ENCODE results near the gene MINDY2. TPM values are rescaled to one million over a fixed set of nuclear protein-coding genes. Genes with fewer than 3 reads are reported as not detected.

MINDY2 gene
- total RNA-seq, 1 experiment from 2014 or later = 29.9 TPM

DNA sequence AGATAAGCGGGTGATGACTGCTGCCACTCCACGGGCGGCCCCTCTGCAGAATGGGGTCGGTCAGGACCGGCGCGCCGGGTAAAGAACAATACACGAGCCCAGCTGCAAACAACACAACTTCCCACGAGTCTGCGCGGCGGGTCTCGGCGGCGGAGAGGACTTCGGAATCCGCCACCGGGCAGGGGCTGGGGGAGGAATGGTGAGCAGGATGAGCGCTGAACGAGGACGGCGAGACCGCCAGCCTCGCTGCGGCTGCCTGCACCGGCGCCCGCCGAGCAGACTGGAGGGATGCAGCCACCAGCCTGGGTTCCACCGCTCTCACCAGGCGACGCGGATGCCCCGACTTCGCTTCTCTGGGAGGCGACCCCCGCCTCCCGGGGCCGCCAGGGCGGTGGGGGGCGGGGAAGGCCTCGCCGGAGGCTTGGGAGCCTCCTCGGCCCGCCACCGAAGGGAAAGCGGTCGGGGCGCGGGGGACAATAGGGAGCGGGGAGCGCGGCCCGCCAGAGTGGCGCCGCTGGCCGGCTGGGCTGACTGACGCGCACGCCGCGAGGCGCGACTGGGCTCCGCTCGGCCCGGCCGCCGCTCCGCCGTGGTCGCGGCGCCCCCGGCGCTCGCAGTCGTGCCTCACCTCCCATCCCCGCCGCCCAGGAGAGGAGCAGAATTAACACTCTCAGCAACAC is 22.1 kb upstream of the MINDY2 start (continued):
- TF ChIP-seq NR1H2 (CRISPR knock-in tag; IDR thresholded peaks at IDR 0.05) (no peak), KAT7 (CRISPR knock-in tag; IDR thresholded peaks at IDR 0.05; ENCODE audit: borderline replicate concordance) (0 out of 2 replicates have a peak, but pooled peaks have one; percentile 17), GTF2I (CRISPR knock-in tag; conservative IDR thresholded peaks at IDR 0.05) (no peak), SP1 (CRISPR knock-in tag; conservative IDR thresholded peaks at IDR 0.05) (no peak), SMAD3 (CRISPR knock-in tag; IDR thresholded peaks at IDR 0.05; ENCODE audit: borderline replicate concordance) (no peak), NFYB (CRISPR knock-in tag; conservative IDR thresholded peaks at IDR 0.05; ENCODE audit: low read depth) (no peak), ESRRA (CRISPR knock-in tag; IDR thresholded peaks at IDR 0.05; ENCODE audit: borderline replicate concordance) (no peak), NR2C2 (CRISPR knock-in tag; IDR thresholded peaks at IDR 0.05) (no peak), HMGA2 (CRISPR knock-in tag; IDR thresholded peaks at IDR 0.05) (no peak), OVOL2 (CRISPR knock-in tag; IDR thresholded peaks at IDR 0.05; ENCODE audit: borderline replicate concordance) (no peak)
- TF ChIP-seq, protein P1, sequence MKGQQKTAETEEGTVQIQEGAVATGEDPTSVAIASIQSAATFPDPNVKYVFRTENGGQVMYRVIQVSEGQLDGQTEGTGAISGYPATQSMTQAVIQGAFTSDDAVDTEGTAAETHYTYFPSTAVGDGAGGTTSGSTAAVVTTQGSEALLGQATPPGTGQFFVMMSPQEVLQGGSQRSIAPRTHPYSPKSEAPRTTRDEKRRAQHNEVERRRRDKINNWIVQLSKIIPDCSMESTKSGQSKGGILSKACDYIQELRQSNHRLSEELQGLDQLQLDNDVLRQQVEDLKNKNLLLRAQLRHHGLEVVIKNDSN (CRISPR knock-in tag; IDR thresholded peaks at IDR 0.05) = no peak

DNA sequence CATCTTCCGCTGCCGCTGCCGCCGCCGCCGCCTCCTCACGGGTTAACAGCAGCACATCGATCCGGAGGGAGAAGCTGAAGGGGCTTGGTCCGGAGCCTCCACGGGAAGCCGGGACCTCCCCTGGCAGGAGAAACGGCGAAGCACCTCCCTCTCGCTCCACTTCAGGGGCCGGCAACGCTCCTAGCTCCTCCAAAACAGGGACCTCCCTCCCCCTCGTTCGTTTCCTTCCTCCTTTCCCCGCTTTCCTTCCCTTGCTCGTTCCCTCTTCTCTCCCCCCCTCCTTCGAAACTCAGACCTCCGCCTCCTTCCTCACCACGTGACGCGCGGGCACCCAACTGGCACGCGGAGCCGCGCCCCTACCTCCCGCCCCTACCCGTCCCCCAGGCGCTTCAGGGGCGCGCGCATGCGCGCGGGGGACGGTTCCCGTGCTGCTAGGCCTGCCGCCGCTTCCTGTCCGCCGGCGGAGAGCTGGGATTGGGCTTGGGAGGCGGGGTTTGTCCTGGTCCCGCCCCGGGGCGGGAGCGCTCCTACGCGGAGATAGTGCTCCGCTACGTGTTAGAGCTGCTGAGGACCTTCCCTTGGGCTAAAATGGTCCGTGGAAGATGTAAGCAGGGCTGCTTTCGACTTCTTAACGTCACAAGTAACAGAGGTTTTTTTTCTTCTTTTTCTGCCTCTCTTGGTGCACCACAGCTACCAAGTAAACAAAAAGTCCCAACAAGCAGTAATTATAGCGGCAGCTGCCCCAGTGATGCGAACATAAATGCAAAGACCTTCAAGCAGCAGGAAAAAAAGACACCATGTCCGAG is 21.4 kb upstream of the MINDY2 start, which contains the start of gene ADAM10:
TSS of gene ADAM10 (minus strand) at position 176 of the 806 bp plus-strand sequence. CDS start at position 3, 173 bp downstream.
- peaks cover 31% of the 10 kb centered on the region for H3K4me1 Mint-ChIP-seq
- TF ChIP-seq, protein P2, sequence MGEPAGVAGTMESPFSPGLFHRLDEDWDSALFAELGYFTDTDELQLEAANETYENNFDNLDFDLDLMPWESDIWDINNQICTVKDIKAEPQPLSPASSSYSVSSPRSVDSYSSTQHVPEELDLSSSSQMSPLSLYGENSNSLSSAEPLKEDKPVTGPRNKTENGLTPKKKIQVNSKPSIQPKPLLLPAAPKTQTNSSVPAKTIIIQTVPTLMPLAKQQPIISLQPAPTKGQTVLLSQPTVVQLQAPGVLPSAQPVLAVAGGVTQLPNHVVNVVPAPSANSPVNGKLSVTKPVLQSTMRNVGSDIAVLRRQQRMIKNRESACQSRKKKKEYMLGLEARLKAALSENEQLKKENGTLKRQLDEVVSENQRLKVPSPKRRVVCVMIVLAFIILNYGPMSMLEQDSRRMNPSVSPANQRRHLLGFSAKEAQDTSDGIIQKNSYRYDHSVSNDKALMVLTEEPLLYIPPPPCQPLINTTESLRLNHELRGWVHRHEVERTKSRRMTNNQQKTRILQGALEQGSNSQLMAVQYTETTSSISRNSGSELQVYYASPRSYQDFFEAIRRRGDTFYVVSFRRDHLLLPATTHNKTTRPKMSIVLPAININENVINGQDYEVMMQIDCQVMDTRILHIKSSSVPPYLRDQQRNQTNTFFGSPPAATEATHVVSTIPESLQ (CRISPR knock-in tag; IDR thresholded peaks at IDR 0.05) = no peak
- TF ChIP-seq KAT7 (CRISPR knock-in tag; IDR thresholded peaks at IDR 0.05; ENCODE audit: borderline replicate concordance) (no peak), MYBL2 (CRISPR knock-in tag; IDR thresholded peaks at IDR 0.05) (no peak), RORB (CRISPR knock-in tag; IDR thresholded peaks at IDR 0.05) (no peak), FOXJ3 (CRISPR knock-in tag; IDR thresholded peaks at IDR 0.05; ENCODE audit: borderline replicate concordance) (no peak), ZNF232 (CRISPR knock-in tag; IDR thresholded peaks at IDR 0.05) (0 out of 2 replicates have a peak, but pooled peaks have one; percentile 32), IRF2 (CRISPR knock-in tag; IDR thresholded peaks at IDR 0.05; ENCODE audit: borderline replicate concordance, low read depth) (no peak), HMGA2 (CRISPR knock-in tag; IDR thresholded peaks at IDR 0.05) (0 out of 2 replicates have a peak, but pooled peaks have one; percentile 8), ETV6 (CRISPR knock-in tag; IDR thresholded peaks at IDR 0.05) (peak; percentile 61), GRHL2 (CRISPR knock-in tag; IDR thresholded peaks at IDR 0.05; ENCODE audit: insufficient replicate concordance, severe bottlenecking) (no peak), PRRX2 (CRISPR knock-in tag; IDR thresholded peaks at IDR 0.05) (no peak), TEAD1 (CRISPR knock-in tag; IDR thresholded peaks at IDR 0.05) (peak; percentile 57; the same call in 1 of the 2 replicates), TCF7 (CRISPR knock-in tag; IDR thresholded peaks at IDR 0.05; ENCODE audit: low read depth) (no peak), SMAD4 (CRISPR knock-in tag; IDR thresholded peaks at IDR 0.05) (no peak), NFE2L1 (CRISPR knock-in tag; IDR thresholded peaks at IDR 0.05) (peak; percentile 70; the same call in 1 of the 2 replicates), NR1H2 (CRISPR knock-in tag; IDR thresholded peaks at IDR 0.05) (no peak), NFYB (CRISPR knock-in tag; conservative IDR thresholded peaks at IDR 0.05; ENCODE audit: low read depth) (peak; percentile 52; the same call in 1 of the 2 replicates), ATF1 (CRISPR knock-in tag; IDR thresholded peaks at IDR 0.05) (no peak), RELA (CRISPR knock-in tag; IDR thresholded peaks at IDR 0.05; ENCODE audit: borderline replicate concordance) (no peak)
- TF ChIP-seq, protein P3, sequence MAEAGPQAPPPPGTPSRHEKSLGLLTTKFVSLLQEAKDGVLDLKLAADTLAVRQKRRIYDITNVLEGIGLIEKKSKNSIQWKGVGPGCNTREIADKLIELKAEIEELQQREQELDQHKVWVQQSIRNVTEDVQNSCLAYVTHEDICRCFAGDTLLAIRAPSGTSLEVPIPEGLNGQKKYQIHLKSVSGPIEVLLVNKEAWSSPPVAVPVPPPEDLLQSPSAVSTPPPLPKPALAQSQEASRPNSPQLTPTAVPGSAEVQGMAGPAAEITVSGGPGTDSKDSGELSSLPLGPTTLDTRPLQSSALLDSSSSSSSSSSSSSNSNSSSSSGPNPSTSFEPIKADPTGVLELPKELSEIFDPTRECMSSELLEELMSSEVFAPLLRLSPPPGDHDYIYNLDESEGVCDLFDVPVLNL (CRISPR knock-in tag; IDR thresholded peaks at IDR 0.05; ENCODE audit: borderline replicate concordance, low read depth) = no peak
- TF ChIP-seq, protein P4, sequence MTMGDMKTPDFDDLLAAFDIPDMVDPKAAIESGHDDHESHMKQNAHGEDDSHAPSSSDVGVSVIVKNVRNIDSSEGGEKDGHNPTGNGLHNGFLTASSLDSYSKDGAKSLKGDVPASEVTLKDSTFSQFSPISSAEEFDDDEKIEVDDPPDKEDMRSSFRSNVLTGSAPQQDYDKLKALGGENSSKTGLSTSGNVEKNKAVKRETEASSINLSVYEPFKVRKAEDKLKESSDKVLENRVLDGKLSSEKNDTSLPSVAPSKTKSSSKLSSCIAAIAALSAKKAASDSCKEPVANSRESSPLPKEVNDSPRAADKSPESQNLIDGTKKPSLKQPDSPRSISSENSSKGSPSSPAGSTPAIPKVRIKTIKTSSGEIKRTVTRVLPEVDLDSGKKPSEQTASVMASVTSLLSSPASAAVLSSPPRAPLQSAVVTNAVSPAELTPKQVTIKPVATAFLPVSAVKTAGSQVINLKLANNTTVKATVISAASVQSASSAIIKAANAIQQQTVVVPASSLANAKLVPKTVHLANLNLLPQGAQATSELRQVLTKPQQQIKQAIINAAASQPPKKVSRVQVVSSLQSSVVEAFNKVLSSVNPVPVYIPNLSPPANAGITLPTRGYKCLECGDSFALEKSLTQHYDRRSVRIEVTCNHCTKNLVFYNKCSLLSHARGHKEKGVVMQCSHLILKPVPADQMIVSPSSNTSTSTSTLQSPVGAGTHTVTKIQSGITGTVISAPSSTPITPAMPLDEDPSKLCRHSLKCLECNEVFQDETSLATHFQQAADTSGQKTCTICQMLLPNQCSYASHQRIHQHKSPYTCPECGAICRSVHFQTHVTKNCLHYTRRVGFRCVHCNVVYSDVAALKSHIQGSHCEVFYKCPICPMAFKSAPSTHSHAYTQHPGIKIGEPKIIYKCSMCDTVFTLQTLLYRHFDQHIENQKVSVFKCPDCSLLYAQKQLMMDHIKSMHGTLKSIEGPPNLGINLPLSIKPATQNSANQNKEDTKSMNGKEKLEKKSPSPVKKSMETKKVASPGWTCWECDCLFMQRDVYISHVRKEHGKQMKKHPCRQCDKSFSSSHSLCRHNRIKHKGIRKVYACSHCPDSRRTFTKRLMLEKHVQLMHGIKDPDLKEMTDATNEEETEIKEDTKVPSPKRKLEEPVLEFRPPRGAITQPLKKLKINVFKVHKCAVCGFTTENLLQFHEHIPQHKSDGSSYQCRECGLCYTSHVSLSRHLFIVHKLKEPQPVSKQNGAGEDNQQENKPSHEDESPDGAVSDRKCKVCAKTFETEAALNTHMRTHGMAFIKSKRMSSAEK (CRISPR knock-in tag; IDR thresholded peaks at IDR 0.05; ENCODE audit: borderline replicate concordance) = no peak

More for the DNA sequence above, 21.4 kb upstream of the MINDY2 start, which contains the start of gene ADAM10:
- H3K36me3 Mint-ChIP-seq = no peaks in the 10 kb centered on the region
- no peaks in the 10 kb centered on the region for H3K9me3 Mint-ChIP-seq
- DNase-seq (ENCODE audit: low spot score) = peak; percentile 99
- ATAC-seq = peak; percentile 94
- H3K4me3 Mint-ChIP-seq = peak within 1 kb of the TSS; percentile 99
- POLR2A ChIA-PET = interaction anchor here (0.6 to 2.8 kb wide), 7 partner anchors 10 to 399 kb away, joined by 3 to 66 read pairs (median 3); partner anchors contain the start of gene MINDY2
- H3K27ac Mint-ChIP-seq = peak within 1 kb of the TSS; percentile 98
- no peaks in the 10 kb centered on the region for H3K27me3 Mint-ChIP-seq (ENCODE audit: low read depth)
- CTCF ChIA-PET = interaction anchor here (0.6 to 1.6 kb wide), 4 partner anchors 10 to 151 kb away, joined by 3 to 20 read pairs (median 4); partner anchors contain the start of gene MINDY2

Data from WTC11 (cell line).